ENCODE data around the gene SH2D3C. TPM values are rescaled to one million over a fixed set of nuclear protein-coding genes. Genes with fewer than 3 reads are reported as not detected.

Gene SH2D3C
- total and polyA plus RNA-seq, 10 of the 15 experiments (the other 5 are each of a cell fraction or from before 2014, with no cell fraction given): 1.2 to 23.5 (median 16.2) TPM

GRCh38 chr9:127802576-127803443 lies 24.3 kb upstream of the SH2D3C start, which contains the start of gene FPGS (continued):
- peak; percentile 69 for TF ChIP-seq E4F1 (IDR thresholded peaks at IDR 0.05; ENCODE audit: borderline replicate concordance, partially characterized antibody)
- no peak for TF ChIP-seq ATF2 (IDR thresholded peaks at IDR 0.05; ENCODE audit: low read length)
- TF ChIP-seq SREBF1 (IDR thresholded peaks at IDR 0.05; ENCODE audit: low read length): no peak
- TF ChIP-seq MLLT1 (IDR thresholded peaks at IDR 0.05): 0 out of 2 replicates have a peak, but pooled peaks have one; percentile 53
- TF ChIP-seq HSF1 (IDR thresholded peaks at IDR 0.05; ENCODE audit: low read depth, low read length): no peak
- peak; percentile 48 for TF ChIP-seq NBN (IDR thresholded peaks at IDR 0.05)
- 0 out of 2 replicates have a peak, but pooled peaks have one; percentile 12 for TF ChIP-seq JUND (IDR thresholded peaks at IDR 0.05; ENCODE audit: low read depth, low read length)
- no peak for TF ChIP-seq ASH2L (IDR thresholded peaks at IDR 0.05; ENCODE audit: borderline replicate concordance, low read depth)
- no peak for TF ChIP-seq SIX5 (IDR thresholded peaks at IDR 0.05; ENCODE audit: low read depth, low read length, severe bottlenecking)
- 0 out of 2 replicates have a peak, but pooled peaks have one; percentile 52 for TF ChIP-seq ZNF217 (IDR thresholded peaks at IDR 0.05)
- 0 out of 2 replicates have a peak, but pooled peaks have one; percentile 47 for TF ChIP-seq ZSCAN29 (IDR thresholded peaks at IDR 0.05)
- no peak for TF ChIP-seq ZNF274 (IDR thresholded peaks at IDR 0.05; ENCODE audit: insufficient read depth, insufficient read length)
- TF ChIP-seq CEBPZ (IDR thresholded peaks at IDR 0.05; ENCODE audit: low read depth, low read length): no peak
- TF ChIP-seq TCF7 (IDR thresholded peaks at IDR 0.05; ENCODE audit: borderline replicate concordance): no peak
- no peak for TF ChIP-seq FOS (IDR thresholded peaks at IDR 0.05; ENCODE audit: borderline replicate concordance, extremely low read depth, insufficient read length)
- peak; percentile 89 for TF ChIP-seq BACH1 (IDR thresholded peaks at IDR 0.05; ENCODE audit: borderline replicate concordance)
- TF ChIP-seq ATF7 (IDR thresholded peaks at IDR 0.05; ENCODE audit: low read depth): no peak
- 0 out of 2 replicates have a peak, but pooled peaks have one; percentile 56 for TF ChIP-seq ZNF207 (IDR thresholded peaks at IDR 0.05; ENCODE audit: borderline replicate concordance)
- no peak for TF ChIP-seq SPI1 (IDR thresholded peaks at IDR 0.05; ENCODE audit: borderline replicate concordance, insufficient read depth, low read depth, low read length)

All from GM12878 (cell line).